ENCODE data around the gene AP5Z1.

AP5Z1 gene

DNA sequence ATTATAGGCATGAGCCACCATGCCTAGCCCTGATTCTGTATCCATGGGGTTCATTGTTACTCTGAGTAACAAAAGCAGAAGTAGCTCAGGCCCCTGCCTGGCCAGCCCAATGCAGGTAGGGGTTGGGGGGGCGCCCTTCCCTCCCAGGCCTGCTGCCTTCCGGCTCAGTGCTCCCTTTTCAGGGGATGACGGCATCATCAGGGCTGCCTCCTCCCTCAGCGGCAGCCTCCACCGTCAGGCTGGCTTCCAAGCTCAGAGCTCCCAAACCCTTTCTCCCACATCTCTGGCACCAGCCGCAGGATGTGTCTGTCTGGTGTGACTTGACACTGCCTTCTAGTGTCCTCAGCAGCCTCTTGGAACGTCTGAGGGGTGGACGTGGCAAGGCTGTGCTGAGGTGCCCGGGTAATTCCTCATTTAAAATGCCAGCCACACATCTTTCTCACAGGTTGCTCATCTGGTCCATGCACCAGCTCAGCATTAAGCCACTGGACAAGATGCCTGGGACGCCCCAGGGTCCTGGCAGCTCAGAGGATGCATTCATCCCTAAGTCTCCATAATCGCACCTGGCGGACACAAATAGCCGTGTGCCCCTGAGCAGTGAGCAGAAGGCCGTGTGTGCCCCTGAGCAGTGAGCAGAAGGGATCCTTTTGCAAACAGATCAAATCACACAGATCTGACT lies 48.2 kb downstream of the AP5Z1 start:
- no peak for DNase-seq

DNA sequence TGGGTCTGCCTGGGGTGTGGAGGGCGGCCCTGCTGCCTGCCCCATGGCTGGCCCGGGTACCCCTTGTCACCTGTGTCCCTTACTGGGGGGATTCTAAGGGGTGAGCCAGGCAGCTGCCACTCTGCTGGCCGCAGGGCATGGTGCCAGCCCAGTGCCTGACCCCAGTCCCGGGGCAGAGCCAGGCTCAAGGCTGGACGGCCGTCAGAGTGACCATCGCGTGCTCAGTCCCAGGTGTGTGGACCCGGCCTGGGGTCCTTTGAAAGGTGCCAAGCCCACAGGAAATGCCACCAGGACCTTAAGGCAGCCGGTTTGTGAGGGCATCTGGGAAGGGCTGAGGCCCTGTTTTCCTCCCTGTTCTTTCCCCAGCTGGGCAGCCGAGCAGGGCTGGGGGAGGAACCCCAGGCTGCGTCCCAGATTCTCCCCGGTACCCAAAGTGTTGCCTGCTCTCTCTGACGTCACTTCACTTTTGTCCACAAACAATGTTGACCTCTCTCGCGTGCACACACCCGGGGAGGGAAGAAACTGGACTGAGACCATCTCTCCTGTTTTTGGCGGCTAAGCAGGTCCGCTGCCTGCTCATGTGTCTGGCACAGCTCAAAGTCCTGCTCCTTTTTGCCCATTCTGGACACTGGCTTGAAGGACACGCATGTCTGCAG lies 48.8 kb downstream of the AP5Z1 start:
- no peak for DNase-seq

DNA sequence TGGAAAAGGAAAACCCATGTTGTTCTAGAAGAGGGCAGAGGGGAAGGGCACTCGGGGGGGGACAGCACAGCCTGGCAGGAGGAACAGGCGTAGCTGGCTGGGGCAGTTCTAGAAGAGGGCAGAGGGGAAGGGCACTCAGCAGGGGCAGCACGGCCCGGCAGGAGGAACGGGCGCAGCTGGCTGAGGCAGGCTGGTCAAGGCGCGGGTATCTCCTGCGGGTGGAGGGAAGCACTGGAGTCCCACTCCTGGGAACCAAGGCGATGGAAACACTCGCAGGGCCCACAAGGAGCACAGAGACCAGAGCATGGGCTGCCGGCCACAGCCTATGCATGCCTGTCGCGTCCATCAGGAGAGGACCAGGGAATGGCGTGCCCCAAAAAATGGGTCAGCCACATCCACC lies 49.7 kb downstream of the AP5Z1 start:
- DNase-seq: no peak

DNA sequence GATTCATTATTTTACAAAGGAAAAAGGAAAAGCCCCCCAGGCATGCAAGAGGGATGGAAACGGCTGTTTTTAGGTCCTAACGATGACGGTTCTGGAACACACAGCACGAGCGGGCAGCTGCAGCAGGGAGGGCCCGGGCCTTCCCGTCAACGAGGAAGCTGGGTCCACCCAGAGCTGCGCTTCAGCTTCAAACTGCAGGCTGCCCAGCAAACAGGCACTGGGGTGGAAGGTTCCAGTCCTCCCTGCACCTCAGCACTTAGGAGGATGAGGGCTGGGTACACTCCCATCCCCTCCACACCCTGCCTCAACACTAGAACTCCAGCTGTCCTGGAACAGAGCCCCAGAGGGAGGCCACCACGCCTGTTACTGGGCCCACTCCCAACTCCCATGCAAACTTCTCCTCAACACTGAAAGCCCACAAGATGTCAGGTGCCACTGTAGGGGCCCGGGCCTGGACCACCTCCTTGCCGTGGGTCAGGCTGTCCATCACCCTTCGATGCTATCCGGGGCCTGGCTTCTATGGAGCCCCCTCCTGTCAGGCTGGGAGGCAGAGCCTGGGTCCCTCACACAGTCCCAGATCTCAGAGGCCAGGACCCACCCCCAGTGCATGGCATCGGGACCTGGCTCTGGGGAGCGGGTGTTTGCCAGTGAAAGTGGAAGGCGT lies 53.4 kb downstream of the AP5Z1 start:
- DNase-seq: no peak

DNA sequence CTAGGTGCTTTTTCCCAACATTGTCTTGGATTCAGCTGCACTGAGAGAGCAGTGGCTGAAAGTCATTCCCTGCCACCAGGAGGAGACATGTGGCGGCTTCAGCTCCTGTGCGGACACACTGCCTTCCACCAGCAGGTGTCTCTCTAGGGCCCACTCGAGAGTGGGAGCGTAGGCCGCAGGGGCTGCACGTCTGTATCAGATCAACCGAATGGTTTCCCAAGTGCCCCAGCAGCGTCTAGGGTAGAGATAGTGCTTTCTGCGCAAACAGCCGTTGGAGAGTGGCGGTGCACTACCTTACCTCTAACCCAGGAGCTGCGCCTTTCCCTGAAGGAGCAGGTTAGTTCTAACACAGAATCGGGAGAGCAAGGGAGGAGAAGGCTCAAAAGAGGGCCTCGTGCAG lies 54.8 kb downstream of the AP5Z1 start:
- peak; percentile 62 for DNase-seq

DNA sequence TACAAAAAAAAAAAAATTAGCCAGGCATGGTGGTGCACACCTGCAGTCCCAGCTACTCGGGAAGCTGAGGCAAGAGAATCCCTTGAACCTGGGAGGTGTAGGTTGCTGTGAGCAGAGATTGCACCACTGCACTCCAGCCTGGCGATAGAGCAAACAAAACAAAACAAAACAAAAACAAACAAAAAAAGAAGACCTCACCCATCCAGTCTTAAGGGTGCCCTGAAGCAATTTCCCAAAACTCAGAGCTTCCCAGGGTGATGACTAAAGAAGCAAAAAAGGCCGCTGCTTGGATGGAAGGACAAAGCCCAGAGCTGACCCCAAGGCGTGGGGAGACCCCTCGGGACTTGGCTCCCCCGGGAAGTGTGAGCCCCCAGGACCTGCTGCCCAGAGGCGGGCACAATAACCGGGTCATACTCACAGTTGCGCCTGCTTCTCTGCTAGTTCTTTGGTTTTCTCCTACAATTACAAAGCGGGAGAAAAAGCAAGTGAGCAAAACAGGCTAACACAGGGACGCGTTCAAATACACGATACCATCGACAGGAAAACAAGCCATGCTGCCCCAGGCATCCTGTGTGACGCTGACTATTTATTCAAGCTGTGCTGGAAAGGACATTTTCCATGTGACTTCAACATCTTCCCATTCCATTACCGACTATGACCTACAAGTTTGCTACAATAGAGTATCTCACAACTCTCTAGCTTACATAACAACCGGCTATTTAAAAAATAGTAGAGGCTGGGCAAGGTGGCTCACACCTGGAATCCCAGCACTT lies 56.5 kb downstream of the AP5Z1 start:
- DNase-seq: no peak

DNA sequence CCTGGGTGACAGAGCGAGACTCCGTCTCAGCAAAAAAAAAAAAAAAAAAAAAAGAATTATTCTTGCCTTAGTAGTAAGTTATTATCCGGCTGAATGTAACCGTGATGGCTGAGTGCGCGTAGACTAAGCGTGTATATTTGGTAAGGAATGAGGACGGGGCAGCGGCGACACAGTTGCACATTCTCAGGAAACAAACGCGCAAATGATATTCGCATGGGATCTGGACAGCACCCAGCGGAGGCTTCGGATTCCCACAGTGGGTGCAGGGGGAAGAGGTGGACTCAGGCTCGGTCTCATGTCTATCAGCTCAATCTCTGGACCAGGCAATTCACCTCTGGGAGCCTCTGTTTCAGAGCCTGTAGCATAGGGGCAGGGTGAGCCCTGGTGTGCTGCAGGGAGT lies 57.3 kb downstream of the AP5Z1 start:
- DNase-seq: no peak

DNA sequence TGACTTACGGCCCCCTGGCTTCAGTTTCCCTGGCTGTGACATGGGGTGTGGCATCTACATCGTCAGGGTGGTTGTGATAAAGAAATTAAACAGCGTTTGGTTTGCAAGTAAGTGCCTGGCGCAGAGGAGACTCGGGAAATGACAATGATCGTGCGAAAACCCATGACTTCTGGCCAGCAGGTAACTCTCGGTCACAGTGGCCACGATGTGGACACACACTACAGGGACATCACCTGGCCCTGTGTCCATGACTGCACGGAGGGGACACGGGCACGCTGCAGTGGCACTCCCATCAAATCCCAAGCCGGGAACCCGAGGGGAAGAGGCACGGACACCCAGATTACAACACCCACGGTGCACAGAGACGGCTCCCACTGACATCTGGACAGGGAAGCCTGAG lies 57.8 kb downstream of the AP5Z1 start:
- DNase-seq: no peak

DNA sequence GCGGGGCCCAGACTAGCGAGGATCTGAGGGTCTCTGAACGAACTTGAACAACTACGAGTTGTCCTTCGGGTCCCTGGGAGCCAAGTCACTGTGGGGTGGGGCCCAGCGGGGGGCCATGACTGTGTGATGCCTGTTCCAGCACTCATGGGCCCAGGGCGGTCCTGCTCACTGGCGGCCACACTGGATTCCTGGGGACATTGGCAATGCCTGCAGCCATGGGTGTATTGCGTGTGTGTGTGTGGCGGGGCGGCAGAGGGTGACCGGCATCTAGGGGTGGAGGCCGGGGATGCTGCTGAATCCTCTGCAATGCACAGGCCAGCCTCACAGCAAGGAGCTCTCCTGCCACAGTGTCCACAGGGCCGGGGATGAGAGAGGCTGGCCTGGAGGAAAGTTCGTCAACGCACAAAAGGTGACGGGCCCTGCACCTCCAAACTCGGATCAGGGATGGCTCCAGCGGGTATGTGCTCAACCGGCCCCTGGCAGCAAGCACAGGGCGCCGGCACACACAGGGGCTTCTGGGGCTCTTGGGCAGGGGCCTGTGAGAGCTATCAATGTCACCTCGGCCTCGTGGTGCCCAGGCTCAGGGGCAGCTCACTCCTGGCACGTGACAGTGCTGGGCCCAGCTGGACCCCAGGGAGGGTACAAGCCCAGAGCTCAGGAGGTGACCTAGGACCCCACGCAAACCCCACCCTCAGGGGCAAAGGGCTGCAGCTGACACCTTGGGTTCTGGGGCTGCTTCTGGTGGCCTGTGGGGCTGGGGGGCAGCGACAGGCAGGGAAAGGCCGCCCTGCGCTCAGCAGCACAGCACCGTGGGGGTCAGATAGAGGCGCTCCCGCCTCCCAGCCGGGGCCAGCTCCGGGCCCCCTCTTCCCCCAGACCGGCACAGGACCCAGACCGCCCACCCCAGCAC lies 58.5 kb downstream of the AP5Z1 start:
- DNase-seq: no peak

DNA sequence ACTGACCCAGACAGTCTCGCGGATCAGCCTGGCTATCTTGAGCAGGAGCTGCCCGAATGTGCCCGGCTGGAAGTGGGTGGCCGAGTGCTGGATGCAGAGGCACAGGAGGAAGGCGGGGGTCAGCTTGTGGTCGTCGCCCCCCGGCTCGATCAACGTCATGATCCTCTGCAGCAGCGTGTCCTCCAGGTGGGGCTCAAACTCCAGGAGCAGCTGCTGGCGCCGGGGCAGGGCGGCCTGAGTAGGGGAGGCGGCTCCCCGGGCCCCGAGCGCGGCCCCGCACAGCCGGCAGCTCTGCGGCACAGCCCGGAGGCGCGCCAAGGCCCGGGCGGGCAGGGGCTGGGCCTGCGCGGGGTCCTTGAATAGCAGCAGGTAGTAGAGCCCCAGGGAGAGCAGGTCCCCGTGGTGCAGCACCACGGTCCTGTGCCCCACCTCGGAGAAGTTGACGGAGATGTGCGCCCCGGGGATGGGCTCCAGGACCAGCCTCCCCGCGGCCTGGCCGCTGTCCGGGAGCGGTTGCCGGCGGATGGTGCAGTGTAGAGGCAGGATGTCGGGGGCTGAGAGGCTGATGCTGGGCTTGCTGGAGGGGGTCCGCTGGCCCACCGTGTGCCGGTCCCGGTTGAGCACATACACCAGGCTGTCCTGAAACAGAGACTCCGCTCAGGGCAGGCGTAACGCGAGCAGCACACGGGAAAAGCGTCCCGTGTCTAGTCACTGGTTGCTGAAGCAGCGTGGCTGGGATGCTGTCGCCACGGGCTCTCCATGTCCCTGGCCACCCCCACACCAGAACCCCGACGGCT lies 59.4 kb downstream of the AP5Z1 start:
- no peak for DNase-seq

DNA sequence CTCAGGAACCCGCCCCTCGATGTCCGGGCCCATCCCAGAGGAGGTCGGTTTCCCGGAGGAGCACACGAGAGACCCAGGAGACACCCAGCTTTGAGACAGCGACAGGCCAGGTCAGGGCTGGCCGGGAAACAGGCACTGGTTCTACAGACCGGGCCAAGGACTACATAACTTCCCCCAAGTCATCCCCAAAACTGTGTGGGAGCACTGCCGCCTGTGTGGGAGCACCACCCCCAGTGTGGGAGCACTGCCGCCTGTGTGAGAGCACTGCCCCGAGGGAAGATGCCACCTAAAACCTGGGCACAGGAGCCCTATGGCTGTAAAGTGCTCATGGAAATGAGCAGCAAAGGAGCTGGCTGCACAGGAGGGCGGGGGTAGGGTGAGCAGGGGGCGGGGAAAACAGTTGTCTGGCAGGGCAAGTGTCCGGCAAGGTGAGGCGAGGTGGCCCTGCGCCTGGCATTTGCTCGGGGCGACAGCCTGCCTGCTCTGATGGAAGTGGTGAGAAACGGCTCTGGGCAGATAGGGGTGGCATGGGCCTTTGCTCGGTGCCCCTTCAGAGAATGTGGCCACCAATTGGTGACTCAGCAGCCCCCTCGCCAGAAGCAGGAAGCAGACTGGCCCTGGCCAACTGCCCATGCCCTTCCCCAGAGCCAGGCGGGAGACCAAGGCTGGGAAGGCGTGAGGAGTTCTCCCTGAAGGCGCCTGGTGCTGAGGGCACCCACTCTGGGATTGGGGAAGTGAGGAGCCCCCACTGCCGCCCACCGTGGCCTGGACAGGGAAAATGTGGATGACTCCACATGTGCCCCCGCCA lies 60.2 kb downstream of the AP5Z1 start:
- DNase-seq: no peak

DNA sequence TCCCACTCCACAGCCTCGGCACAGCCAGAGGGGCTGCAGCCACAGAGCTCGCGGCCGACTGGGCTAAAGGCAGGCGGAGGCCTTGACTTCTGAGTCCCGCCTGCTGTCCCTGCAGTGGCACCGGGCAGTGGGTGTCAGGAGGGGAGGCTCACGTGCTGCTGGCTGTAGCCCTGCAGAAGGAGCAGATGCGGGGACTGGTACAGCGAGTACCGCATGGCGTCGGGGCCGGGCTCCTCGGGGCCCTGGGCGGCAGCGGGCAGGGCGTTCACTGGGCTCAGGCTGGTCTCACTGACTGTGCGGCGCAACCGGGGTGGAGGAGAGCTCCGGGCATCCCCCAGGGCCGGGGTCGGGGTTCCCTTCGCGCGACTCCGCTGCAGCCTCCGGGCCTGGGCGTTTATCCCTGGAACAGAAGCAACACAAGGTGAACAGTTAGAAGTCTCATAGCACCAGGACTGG lies 60.8 kb downstream of the AP5Z1 start:
- no peak for DNase-seq

DNA sequence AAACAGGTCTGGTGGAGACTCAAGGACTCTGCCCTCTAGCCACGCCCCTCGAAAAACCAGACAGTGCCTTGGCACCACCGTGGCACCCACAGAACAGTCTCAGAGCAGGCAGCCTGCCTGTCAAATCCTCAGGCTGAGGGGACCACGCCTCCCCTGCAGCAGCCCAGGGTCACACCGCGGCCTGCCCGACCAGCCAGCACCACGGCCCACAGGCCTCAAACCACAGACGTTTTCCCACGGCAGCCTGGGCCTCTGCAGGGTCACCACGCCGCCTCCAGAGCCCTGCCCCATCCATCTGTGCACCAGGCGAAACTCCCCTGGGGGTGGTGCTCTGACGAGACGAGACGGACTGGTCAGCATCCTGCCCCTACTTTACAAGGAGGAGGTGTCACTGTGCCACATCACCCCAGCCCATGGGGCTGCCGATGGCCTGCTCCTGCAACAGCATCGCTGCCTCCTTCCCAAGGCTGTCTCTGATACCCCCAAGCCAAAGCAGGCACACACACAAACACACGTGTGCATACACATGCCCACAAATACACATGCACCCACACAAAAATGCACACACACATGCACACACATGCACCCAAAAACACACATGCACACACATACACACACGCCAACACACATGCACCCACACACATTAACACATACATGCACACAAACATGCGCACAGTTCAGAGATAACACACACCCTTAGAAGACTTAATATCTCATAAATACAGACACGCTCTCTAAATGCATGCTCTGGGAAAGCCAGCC lies 61.8 kb downstream of the AP5Z1 start:
- DNase-seq: no peak

DNA sequence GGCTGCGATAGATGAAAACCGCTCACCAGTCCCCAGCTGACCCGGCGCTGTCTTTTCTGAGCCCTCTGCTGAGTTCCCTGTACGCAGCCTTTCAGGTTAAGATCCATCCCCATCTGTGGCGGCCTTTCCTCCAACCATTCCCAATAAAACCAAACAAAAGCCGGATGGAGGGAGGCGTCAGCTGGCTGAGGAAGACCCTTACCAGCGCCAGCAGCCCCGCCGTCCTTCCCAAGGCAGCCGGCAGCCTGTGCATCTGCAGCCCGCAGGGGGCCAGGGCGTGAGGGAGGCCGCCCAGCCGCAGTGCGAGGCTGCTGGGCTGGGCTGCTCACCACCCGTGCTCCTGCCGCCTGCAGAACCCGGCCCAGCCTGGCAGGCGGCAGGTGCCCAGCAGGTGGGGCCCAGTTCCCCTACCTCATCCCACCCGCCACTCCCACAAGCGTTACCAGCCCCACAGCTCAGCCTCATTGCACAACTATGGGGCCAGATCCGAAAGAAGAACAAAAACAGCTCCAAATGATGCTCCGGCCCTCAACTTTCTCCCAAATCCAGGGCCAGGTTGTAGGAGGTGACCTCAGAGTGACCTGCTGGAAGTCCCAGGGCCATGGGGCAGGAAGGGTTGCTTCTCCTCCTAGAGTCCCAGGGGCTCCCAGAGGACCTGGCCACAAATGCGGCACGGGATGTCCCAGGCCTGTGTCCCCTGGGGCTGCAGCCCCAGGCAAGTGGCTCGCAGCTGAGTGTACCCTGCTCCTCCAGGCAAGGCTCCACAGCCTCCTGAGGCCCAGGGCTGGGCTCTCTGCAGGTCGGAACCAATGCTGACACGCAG lies 62.6 kb downstream of the AP5Z1 start:
- DNase-seq: no peak

DNA sequence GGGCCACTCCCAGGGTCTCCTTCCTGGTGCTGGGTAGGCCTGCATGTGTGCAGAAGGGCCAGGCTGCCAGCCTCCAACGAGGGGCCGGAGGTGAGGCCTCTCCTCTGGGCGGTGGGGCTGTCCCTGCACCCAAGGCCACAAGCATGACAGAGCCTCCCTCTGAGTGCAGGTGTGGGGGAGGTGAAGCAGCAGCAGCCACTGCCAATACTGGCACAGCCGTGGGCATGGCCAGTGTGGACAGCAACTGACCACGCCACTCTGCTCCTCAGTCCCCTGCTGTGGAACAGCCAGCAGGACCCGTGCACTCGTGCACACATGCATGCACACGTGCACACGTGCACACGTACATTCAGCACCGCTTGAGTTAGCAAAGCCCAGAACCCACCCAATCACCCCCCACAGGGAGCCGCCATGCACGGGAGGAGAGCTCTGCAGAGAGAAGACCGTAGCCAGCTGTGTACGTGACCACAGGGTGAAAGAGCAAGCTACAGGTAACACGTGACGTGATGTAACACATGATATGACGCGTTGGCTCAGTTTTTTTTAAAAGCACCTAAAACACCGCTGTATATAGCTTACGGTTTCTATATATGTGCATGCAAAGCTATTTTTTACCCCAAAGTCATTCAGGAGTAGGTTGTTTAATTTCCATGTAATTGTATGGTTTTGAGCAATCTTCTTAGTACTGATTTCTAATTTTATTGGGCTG lies 63.4 kb downstream of the AP5Z1 start:
- DNase-seq: no peak

DNA sequence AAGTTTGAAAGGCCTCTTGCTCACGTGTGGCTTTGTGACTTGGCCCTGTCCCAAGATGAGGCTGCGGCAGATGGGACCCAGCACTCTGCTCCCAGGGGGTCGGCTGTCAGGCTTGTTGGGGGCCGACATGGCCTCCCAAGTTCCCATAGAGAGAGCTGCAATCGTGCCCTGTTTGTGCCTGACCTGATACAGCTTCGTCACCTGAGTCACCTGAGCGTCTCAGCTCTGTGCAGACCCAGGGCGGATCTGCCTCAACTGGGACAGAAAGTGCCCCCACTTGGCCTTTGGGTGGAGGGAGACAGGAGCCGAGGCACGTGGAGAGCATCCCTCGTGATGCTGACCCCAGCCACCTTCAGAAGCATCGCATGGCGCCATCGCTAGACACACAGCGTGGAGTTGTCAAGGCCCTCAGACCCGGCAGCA lies 64.7 kb downstream of the AP5Z1 start:
- DNase-seq: no peak
